Measurements from ENCODE around the gene CCDC190. TPM values are rescaled to one million over a fixed set of nuclear protein-coding genes. Genes with fewer than 3 reads are reported as not detected.

Gene CCDC190
- total and polyA plus RNA-seq, 2 donors from 2014 or later = 0.60 TPM; not detected in 1

DNA sequence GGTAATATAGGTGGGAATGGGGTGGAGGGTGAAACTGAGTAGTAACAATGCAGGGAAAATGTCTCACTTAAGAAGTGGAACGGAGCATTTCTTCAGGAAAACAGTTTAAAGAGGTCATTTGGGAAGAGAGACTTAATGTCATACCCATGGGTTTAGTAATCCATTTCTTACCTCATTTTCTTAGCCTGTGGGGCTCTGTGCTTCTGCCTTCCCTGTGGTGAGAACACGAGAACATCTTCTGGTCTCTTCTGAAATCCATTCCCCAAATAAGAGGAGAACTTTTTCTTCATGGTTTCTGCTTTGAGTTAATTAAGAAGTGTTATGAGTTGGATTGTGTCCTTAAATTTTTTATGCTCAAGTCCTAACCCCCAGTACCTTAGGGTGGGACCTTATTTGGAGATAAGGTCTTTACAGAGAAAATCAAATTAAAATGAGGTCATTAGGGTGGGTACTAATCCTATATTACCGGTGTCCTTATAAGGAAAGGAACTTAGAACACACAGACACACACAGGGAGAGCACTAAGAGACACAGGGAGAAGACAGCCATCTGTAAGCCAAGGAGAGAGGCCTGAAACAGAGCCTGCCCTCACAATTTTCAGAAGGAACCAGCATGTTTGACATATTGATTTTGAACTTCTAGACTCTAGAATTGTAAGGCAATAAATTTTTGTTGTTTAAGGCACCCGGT, 5.4 kb downstream of the CCDC190 start:
- Histone ChIP-seq H3K4me1 (ENCODE audit: control insufficient read depth in 2 of 3, insufficient read depth in 2 of 3, low read depth in 1 of 3, low read length in 3 of 3) (no peaks in the 10 kb centered on the region), H3K36me3 (ENCODE audit: control insufficient read depth in 2 of 3, insufficient read depth in 3 of 3, low read length in 3 of 3) (no peaks in the 10 kb centered on the region), H3K9ac (ENCODE audit: low read length in 3 of 3) (no peak overlapping the region), H3K27ac (ENCODE audit: low read depth in 2 of 2, low read length in 2 of 2) (no peak overlapping the region), H3K27me3 (ENCODE audit: control insufficient read depth, insufficient read depth, low read length) (no peaks in the 10 kb centered on the region), H3K4me3 (ENCODE audit: low read length in 3 of 3) (no peak overlapping the region), H3K9me3 (ENCODE audit: control insufficient read depth in 2 of 3, insufficient read depth in 1 of 3, low read length in 3 of 3) (no peaks in the 10 kb centered on the region)
- DNase-seq (no peak), FAIRE-seq (no peak)
- intact Hi-C loops (cut with DNase I) = loop anchor here (10.0 kb wide), 1 partner anchor 459 kb away; no protein-coding TSS in a partner anchor
- TF ChIP-seq, protein P1, sequence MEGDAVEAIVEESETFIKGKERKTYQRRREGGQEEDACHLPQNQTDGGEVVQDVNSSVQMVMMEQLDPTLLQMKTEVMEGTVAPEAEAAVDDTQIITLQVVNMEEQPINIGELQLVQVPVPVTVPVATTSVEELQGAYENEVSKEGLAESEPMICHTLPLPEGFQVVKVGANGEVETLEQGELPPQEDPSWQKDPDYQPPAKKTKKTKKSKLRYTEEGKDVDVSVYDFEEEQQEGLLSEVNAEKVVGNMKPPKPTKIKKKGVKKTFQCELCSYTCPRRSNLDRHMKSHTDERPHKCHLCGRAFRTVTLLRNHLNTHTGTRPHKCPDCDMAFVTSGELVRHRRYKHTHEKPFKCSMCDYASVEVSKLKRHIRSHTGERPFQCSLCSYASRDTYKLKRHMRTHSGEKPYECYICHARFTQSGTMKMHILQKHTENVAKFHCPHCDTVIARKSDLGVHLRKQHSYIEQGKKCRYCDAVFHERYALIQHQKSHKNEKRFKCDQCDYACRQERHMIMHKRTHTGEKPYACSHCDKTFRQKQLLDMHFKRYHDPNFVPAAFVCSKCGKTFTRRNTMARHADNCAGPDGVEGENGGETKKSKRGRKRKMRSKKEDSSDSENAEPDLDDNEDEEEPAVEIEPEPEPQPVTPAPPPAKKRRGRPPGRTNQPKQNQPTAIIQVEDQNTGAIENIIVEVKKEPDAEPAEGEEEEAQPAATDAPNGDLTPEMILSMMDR (IDR thresholded peaks at IDR 0.05; ENCODE audit: borderline replicate concordance, extremely low read depth, insufficient read depth) = no peak

DNA sequence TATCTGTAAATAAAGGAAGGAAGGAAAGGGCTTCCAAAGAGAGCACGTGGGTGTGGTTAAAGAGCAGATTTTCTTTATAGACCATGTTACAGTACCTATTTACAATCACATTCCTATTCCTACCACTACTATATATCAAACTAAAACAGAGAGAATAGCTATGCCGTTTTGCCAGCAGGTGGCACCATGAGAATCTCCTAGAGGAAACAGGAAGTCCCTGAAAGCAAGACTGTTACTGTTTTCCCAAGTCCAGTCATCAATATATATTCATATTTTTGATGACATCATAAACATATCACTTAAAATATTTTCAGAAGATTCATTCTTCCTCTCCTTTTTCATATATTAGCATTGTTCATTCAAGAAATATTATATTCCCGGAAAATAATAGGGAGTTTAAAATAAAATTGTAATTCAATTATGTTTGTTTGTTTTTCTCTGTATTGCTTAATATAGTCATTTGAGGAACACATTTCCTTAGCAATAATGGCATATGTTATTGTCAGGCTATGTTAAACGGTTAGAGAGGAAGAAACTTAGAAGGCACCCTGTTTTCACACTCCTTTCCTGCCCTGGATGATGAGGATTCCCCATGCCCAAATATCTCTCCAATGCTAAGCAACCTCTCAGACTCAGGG, 6.6 kb downstream of the CCDC190 start:
- TF ChIP-seq, protein P1 (IDR thresholded peaks at IDR 0.05; ENCODE audit: borderline replicate concordance, extremely low read depth, insufficient read depth) = peak; percentile 69
- peak in 4 of 5 donors; percentile 50 to 80 (median 56) for DNase-seq
- FAIRE-seq = peak; percentile 94

DNA sequence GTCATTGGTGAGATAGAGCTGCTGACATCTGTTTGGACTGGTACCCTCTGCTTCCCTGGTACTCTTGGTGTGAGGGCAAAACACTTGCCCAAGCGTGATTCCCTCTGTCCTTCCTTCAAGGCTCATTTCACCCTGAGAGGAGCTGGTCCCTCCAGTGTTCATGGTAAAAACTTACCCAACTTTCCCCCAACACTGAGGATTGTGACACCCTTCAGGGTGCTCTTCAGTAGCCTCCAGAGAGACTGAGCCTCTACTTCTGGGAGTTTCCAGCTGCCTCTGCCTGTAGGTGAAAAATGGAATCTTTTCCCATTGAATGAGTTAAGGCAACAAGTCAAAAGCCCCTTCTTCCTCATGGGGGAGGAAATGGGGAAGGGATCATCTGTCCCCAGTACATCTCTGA, 9.6 kb downstream of the CCDC190 start:
- FAIRE-seq = no peak
- no peak overlapping the region for H3K9ac ChIP-seq (ENCODE audit: low read length in 3 of 3)
- DNase-seq = no peak
- TF ChIP-seq, protein P1 (IDR thresholded peaks at IDR 0.05; ENCODE audit: borderline replicate concordance, extremely low read depth, insufficient read depth) = no peak
- no peaks in the 10 kb centered on the region for H3K9me3 ChIP-seq (ENCODE audit: control insufficient read depth in 2 of 3, insufficient read depth in 1 of 3, low read length in 3 of 3)
- no peaks in the 10 kb centered on the region for H3K27me3 ChIP-seq (ENCODE audit: control insufficient read depth, insufficient read depth, low read length)
- H3K4me1 ChIP-seq (ENCODE audit: control insufficient read depth in 2 of 3, insufficient read depth in 2 of 3, low read depth in 1 of 3, low read length in 3 of 3) = no peaks in the 10 kb centered on the region
- H3K4me3 ChIP-seq (ENCODE audit: low read length in 3 of 3) = no peak overlapping the region
- H3K27ac ChIP-seq (ENCODE audit: low read depth in 2 of 2, low read length in 2 of 2) = no peak overlapping the region
- intact Hi-C loops (cut with DNase I) = loop anchor here (10.0 kb wide), 1 partner anchor 463 kb away; no protein-coding TSS in a partner anchor
- H3K36me3 ChIP-seq (ENCODE audit: control insufficient read depth in 2 of 3, insufficient read depth in 3 of 3, low read length in 3 of 3) = no peaks in the 10 kb centered on the region

More for the DNA sequence above, 6.6 kb downstream of the CCDC190 start:
- H3K36me3 ChIP-seq (ENCODE audit: control insufficient read depth in 2 of 3, insufficient read depth in 3 of 3, low read length in 3 of 3) = no peaks in the 10 kb centered on the region
- H3K27me3 ChIP-seq (ENCODE audit: control insufficient read depth, insufficient read depth, low read length) = no peaks in the 10 kb centered on the region
- intact Hi-C loops (cut with DNase I) = loop anchor here (10.0 kb wide), 1 partner anchor 460 kb away; no protein-coding TSS in a partner anchor
- H3K4me3 ChIP-seq (ENCODE audit: low read length in 3 of 3) = no peak overlapping the region
- no peaks in the 10 kb centered on the region for H3K4me1 ChIP-seq (ENCODE audit: control insufficient read depth in 2 of 3, insufficient read depth in 2 of 3, low read depth in 1 of 3, low read length in 3 of 3)
- no peaks in the 10 kb centered on the region for H3K9me3 ChIP-seq (ENCODE audit: control insufficient read depth in 2 of 3, insufficient read depth in 1 of 3, low read length in 3 of 3)
- H3K9ac ChIP-seq (ENCODE audit: low read length in 3 of 3) = no peak overlapping the region
- no peak overlapping the region for H3K27ac ChIP-seq (ENCODE audit: low read depth in 2 of 2, low read length in 2 of 2)
